SJCRH30 (cell line): ENCODE results near the gene SERINC3. TPM values are rescaled to one million over a fixed set of nuclear protein-coding genes. Genes with fewer than 3 reads are reported as not detected.

ENCODE experiments used
- DNase-seq, 2 experiments: peaks; one replicate each; pipeline ENCODE4 v3.0.0-alpha.2; 2015 to 2020
- H3K27ac ChIP-seq: fragments of 250-450 bp; sonication (Bioruptor Pico); 2 replicates; pipeline ENCODE4 v1.5.1; 2020; ENCODE audit warnings: mild to moderate bottlenecking, moderate library complexity
- H3K27me3 ChIP-seq: fragments of 250-450 bp; sonication (Bioruptor Pico); 2 replicates; pipeline ENCODE4 v1.5.1; 2020; ENCODE audit warnings: mild to moderate bottlenecking, moderate library complexity
- H3K36me3 ChIP-seq: fragments of 250-450 bp; sonication (Bioruptor Pico); 2 replicates; pipeline ENCODE4 v1.5.1; 2020; ENCODE audit warnings: mild to moderate bottlenecking, moderate library complexity
- H3K4me1 ChIP-seq: fragments of 250-450 bp; sonication (Bioruptor Pico); 2 replicates; pipeline ENCODE4 v1.5.1; 2020; ENCODE audit warnings: mild to moderate bottlenecking, moderate library complexity
- H3K4me3 ChIP-seq: fragments of 250-450 bp; sonication (Bioruptor Pico); 2 replicates; pipeline ENCODE4 v1.5.1; 2020; ENCODE audit warnings: mild to moderate bottlenecking, moderate library complexity
- H3K9me3 ChIP-seq: fragments of 250-450 bp; sonication (Bioruptor Pico); replicated peaks from 2 replicates; pipeline ENCODE4 v1.5.1; 2020; ENCODE audit warnings: mild to moderate bottlenecking, moderate library complexity
- total RNA-seq: library from RNA; depleted of rRNA; stranded (reverse); fragments of >200 nt; shearing (Covaris generic); gene quantifications from 2 replicates; pipeline ENCODE4 v1.2.3, GENCODE V29; 2014

The SERINC3 gene
- total RNA-seq, 1 experiment from 2014 or later, result 50.7 TPM

DNA sequence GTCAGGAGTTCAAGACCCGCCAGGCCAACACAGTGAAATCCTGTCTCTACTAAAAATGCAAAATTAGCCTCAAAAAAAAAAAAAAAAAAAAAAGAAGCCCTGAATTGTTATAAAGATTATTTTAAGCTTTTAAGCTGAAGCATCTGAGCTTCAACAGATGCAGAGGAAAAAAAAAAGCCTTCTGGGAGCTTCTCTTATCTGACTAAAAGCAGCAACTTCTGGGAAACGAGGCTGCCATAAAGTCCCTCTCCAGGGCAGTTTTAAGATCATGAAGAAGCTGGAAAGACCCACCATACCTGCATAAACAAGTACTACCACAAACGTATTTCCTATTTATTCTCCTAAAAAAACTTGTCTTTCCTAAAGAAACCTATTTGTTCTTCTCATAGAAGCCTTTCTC lies 3.6 kb downstream of the SERINC3 start:
- no peak for DNase-seq
- Histone ChIP-seq H3K9me3 (no peaks in the 10 kb centered on the region), H3K27me3 (no peaks in the 10 kb centered on the region), H3K36me3 (no peaks in the 10 kb centered on the region), H3K4me3 (no peak overlapping the region), H3K4me1 (no peaks in the 10 kb centered on the region), H3K27ac (no peak overlapping the region)

DNA sequence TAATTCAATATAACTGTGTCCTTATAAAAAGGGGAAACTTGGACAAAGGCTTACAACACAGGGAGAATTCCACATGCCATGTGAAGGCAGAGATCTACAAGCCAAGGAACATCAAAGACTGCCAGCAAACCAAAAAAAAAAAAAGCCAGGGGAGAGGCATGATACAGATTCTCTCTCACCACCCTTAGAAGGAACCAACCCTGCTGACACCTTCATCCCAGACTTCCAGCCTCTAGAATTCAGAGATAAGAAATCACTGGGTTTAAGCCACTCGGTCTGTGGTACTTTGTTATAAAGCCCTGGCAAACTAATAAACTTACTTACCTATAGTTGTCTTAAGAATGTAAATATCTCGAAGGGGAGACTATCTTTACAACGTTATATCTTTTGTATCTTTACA lies 4.4 kb downstream of the SERINC3 start:
- no peaks in the 10 kb centered on the region for H3K4me1 ChIP-seq
- no peaks in the 10 kb centered on the region for H3K27me3 ChIP-seq
- H3K27ac ChIP-seq, result no peak overlapping the region
- DNase-seq, result no peak
- H3K9me3 ChIP-seq, result no peaks in the 10 kb centered on the region
- no peak overlapping the region for H3K4me3 ChIP-seq
- no peaks in the 10 kb centered on the region for H3K36me3 ChIP-seq

DNA sequence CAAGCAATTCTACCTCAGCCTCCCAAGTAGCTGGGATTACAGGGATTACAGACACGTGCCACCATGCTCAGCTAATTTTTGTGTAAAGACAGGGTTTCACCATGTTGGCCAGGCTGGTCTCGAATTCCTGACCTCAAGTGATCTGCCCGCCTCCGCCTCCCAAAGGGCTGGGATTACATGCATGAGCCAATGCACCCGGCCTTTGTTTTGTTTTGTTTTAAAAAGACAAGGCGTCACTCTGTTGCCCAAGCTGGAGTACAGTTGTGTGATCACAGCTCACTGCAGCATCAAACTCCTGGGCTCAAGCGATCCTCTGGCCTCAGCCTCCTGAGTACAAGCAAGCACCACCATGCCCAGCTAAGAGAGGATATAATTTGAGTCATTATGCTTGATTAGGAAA lies 5.4 kb downstream of the SERINC3 start:
- Histone ChIP-seq H3K27me3 (no peaks in the 10 kb centered on the region), H3K4me3 (no peak overlapping the region), H3K27ac (no peak overlapping the region), H3K36me3 (no peaks in the 10 kb centered on the region), H3K4me1 (no peaks in the 10 kb centered on the region), H3K9me3 (no peaks in the 10 kb centered on the region)
- peak; percentile 13 to 21 for DNase-seq

DNA sequence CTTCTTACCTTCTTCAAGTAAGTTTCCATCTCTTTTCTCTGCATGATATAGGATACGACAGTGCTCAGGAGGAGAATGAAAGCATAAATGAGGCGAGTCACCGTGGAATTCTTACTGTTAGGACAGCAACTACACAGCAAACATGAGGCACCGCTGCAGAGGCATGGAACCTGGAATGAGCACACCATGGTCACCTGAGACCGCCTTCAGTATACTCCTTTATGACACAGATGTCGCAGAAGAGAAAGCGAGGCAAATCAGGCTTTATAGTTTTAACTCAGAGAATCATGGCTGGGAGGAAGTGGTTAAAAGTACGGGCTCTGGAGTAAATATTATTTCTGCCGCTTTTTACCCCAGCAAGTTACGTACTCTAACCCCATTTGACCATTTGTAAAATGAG lies 8.0 kb downstream of the SERINC3 start:
- Histone ChIP-seq H3K4me1 (no peaks in the 10 kb centered on the region), H3K9me3 (no peaks in the 10 kb centered on the region), H3K27ac (no peak overlapping the region)

DNA sequence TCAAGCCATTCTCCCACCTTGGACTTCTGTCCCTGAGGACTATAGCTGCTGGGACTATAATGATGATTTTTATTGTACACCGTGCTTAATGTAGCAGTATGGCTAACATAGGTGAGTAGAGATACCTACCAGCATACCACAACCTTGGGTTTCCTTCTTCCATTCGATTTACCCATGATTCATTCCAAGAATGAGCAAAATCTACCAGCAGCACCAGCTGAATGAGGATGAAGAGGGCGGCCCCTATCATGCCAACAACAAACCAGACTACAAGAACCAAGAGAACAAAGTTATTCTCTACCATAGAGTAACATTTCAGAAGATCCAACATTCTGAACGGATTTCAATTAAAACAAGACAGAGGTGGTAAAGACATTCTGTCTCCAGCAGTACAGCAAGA lies 12.1 kb downstream of the SERINC3 start:
- Histone ChIP-seq H3K27me3 (no peaks in the 10 kb centered on the region), H3K9me3 (no peaks in the 10 kb centered on the region), H3K36me3 (peaks cover 29% of the 10 kb centered on the region), H3K4me3 (no peak overlapping the region), H3K4me1 (no peaks in the 10 kb centered on the region), H3K27ac (no peak overlapping the region)
- no peak for DNase-seq

More for the DNA sequence above, 8.0 kb downstream of the SERINC3 start:
- Histone ChIP-seq H3K27me3 (no peaks in the 10 kb centered on the region), H3K4me3 (no peak overlapping the region), H3K36me3 (peaks cover 11% of the 10 kb centered on the region)
- DNase-seq, result no peak

DNA sequence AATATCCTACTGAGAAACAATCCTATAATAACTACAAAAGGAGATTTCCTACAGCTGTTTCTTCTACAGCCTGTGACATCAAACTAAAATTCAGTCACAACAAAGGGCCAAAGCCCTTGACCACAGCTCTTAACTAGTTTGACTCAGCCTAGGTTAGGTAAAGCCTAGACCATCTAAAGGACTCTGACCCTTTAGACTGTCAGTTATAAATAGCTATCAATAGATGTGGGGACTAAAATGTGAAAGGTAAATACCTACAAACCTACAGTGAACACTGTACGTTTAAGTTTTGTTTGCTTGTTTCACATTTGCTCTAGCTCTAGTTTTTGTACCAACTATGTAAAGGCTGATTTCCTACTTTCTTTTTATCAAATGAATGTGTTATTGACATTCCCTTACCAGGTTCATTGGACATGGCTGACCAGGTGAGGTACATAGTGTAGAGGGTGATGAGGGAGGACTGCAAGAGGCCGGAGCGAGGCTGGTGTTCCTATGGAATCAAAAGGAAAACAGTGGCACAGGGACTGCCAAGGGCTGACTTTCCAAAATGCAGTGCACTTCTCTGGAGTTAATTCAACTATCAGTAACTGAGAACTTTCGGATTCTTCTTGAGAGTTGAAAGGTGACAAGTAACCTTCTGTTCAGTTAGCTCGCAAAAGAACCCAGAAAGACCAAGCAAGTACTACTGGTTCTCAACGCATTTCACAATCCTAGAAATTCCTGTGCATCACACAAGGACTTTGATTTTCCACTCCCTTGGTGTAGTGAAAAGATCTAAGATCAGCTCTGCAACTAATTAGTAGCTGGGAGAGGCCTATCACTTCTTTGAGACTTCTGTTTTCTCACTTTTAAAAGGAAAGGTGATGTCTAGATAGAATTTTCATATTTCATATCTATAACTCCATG lies 17.2 kb downstream of the SERINC3 start:
- Histone ChIP-seq H3K27ac (no peak overlapping the region), H3K9me3 (no peaks in the 10 kb centered on the region), H3K27me3 (no peaks in the 10 kb centered on the region), H3K4me1 (no peaks in the 10 kb centered on the region), H3K36me3 (peaks cover 68% of the 10 kb centered on the region), H3K4me3 (no peak overlapping the region)
- no peak for DNase-seq

DNA sequence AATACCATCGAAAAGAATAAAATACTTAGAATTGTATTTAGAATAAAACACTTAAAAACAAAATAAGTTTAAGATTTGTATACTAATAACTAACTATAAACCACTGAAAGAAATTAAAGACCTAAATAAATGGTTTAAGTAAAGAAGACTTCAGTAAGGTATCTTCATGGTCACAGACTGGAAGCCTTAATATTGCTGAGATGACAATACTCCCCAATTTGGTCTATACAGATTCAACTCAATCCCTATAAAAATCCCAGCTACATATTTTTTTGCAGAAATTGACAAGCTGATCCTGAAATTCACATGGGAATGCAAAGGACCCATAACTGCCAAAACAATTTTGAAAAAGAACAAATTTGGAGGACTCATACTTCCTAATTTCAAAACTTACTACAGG lies 18.9 kb downstream of the SERINC3 start:
- H3K4me1 ChIP-seq, result no peaks in the 10 kb centered on the region
- no peak for DNase-seq
- peaks cover 55% of the 10 kb centered on the region for H3K36me3 ChIP-seq
- H3K4me3 ChIP-seq, result no peak overlapping the region
- H3K9me3 ChIP-seq, result no peaks in the 10 kb centered on the region
- no peaks in the 10 kb centered on the region for H3K27me3 ChIP-seq
- H3K27ac ChIP-seq, result no peak overlapping the region

DNA sequence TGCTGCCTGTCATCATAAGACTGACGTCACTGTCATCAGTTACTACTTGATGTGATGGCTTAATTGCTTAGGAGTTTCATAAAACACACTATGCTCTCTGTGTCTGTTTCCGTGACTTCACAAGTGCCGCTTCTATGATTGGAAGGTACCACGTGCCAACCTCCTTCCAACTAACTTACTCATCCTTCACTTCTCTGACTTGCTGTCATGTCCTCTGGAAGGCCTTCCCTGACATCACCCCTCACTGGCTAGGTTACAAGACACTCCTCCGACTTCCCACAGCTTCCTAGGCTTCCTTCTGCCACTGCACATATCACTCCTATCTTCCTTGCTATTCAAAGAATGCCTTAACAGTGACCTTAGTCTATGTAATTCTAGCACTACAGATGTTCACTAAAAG lies 20.4 kb downstream of the SERINC3 start:
- Histone ChIP-seq H3K4me3 (no peak overlapping the region), H3K9me3 (no peaks in the 10 kb centered on the region), H3K4me1 (no peaks in the 10 kb centered on the region), H3K27ac (no peak overlapping the region), H3K27me3 (no peaks in the 10 kb centered on the region), H3K36me3 (peaks cover 53% of the 10 kb centered on the region)
- no peak for DNase-seq

DNA sequence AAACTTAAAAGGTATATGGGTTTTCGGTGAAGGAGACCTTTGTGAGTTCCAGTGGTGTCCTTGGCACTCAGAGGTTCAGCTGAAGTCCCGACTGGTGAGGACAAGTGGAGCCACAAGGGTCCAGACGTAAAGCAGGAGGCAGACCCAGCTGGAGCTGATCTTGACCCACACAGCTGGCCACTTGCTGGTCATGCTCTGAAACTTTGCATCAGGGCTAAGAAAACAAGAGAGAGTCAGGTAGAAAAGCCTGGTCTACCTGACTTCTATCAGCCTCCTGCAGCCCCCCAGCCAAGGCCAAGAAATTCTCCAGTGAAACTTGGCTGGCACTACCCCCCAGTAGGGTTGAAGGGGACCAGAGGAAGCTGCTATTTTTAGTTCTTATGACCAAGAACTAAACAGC lies 21.6 kb downstream of the SERINC3 start:
- no peaks in the 10 kb centered on the region for H3K4me1 ChIP-seq
- H3K27me3 ChIP-seq, result no peaks in the 10 kb centered on the region
- H3K4me3 ChIP-seq, result no peak overlapping the region
- DNase-seq, result no peak
- peaks cover 56% of the 10 kb centered on the region for H3K36me3 ChIP-seq
- H3K9me3 ChIP-seq, result no peaks in the 10 kb centered on the region
- no peak overlapping the region for H3K27ac ChIP-seq

DNA sequence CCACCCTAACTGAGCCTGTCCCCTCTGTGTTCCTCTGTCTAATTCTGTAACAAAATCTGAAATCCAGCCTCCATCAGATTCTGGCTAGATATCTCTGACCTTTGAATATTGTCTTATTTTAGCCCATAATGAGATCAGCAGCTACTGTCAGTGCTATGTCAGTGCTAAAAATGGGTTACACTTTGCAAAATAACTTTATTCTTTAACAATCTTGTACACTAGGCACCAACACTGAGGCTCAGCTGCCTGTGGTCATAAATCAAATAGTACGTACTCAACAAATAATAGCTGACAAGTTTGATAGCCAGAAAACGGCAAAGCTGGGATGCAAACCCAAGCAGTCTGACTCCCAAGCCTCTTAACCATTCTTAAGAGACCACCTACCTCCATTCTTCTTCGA lies 24.1 kb downstream of the SERINC3 start:
- peaks cover 57% of the 10 kb centered on the region for H3K36me3 ChIP-seq
- no peaks in the 10 kb centered on the region for H3K4me1 ChIP-seq
- no peak for DNase-seq

DNA sequence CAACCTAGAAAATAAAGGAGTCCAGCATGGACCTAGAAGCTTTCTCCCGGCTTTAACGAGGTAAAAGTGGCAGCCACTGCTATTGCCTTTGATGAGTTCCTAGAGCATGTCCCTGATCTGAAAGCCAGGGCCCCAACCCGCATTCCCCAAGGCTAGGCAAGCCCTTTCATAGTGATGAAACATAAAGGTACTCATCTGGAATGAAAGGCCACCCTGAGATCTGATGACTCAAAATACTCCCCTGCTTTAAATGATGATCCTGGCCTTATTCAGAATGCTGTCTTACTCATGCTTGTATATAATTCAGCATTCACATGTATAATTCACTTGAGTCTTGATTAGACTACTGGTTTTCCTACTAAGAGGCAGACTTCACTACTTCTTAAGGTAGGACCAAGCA lies 24.9 kb downstream of the SERINC3 start:
- H3K36me3 ChIP-seq, result peaks cover 54% of the 10 kb centered on the region
- H3K27me3 ChIP-seq, result no peaks in the 10 kb centered on the region
- no peak overlapping the region for H3K27ac ChIP-seq
- DNase-seq, result no peak
- H3K9me3 ChIP-seq, result no peaks in the 10 kb centered on the region
- H3K4me1 ChIP-seq, result no peaks in the 10 kb centered on the region
- H3K4me3 ChIP-seq, result no peak overlapping the region

More for the DNA sequence above, 24.1 kb downstream of the SERINC3 start:
- Histone ChIP-seq H3K4me3 (no peak overlapping the region), H3K27ac (no peak overlapping the region), H3K9me3 (no peaks in the 10 kb centered on the region), H3K27me3 (no peaks in the 10 kb centered on the region)

DNA sequence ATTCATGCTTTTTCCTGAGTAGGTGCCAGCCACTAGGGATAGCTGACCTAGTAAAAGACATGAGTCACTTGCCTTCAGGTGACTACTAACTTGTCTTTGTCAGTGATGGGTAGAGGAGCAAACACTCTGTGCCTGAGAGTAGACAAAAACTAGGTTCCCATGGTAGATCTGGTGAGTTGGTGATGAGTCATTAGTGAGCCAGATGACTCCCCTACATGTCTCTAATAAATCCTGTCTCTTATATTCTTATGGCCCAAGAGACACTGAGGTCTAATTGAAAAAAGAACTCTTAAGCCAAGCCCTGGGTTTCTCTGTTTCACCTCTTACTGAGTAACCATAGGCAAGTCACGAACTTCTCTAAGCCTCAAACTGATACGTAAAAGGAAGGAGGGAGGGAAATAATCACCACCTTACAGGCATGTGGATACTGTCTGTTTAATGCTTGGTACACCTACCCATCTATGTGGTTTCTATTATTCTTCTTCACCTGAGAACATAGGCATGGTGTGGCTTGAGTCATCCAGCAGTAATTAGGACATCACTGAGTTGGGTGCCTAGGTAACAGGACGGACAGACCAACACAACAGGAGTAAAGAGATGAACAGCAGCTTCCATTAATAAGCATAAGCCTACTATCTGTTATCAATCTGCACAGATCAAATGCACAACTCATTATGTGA lies 25.9 kb downstream of the SERINC3 start:
- H3K4me3 ChIP-seq, result no peak overlapping the region
- no peaks in the 10 kb centered on the region for H3K4me1 ChIP-seq
- no peak for DNase-seq
- H3K36me3 ChIP-seq, result peaks cover 45% of the 10 kb centered on the region
- H3K9me3 ChIP-seq, result no peaks in the 10 kb centered on the region
- no peak overlapping the region for H3K27ac ChIP-seq
- H3K27me3 ChIP-seq, result no peaks in the 10 kb centered on the region

DNA sequence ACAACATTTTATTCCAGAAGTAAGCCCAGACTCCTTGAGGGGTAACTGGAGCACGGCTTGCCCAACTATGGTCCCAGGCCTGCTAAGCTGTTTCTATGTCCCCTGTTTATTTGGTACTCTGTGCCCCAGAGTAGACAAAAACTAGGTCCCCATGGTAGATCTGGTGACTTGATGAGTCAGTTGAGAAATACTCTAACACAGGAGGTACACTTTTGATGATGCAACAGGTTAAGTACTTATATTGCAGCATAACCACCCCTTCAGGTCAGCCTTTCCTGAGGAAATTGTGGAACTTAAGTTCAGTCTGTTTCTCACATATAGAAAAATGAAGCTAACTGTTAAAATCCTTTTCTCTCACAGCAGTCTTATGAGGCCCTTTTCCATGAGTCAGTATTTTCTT lies 26.6 kb downstream of the SERINC3 start:
- Histone ChIP-seq H3K36me3 (peaks cover 43% of the 10 kb centered on the region), H3K27me3 (no peaks in the 10 kb centered on the region), H3K4me1 (no peaks in the 10 kb centered on the region), H3K4me3 (no peak overlapping the region), H3K9me3 (no peaks in the 10 kb centered on the region), H3K27ac (no peak overlapping the region)
- DNase-seq, result no peak

DNA sequence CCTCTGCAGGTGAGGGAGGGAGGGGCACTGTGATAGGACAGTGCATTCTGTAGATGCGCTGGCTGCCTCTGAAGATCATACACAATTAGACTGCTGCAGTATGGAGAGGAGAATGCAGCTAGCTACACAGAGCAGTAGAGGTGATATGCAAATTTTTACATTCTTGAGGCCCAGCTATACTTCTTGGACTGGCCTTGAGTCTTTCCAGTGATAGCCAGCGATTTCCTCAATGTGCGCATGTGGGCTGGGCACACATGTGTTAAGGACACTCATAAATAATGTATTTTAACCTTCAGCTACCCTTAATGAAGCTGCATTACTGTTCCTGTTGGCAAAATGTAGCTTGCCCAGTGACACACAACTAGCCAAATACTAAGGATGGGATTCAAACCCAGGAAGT lies 27.2 kb downstream of the SERINC3 start:
- DNase-seq, result no peak
- no peaks in the 10 kb centered on the region for H3K4me1 ChIP-seq
- no peak overlapping the region for H3K4me3 ChIP-seq
- no peaks in the 10 kb centered on the region for H3K27me3 ChIP-seq
- no peak overlapping the region for H3K27ac ChIP-seq
- H3K36me3 ChIP-seq, result peaks cover 46% of the 10 kb centered on the region
- H3K9me3 ChIP-seq, result no peaks in the 10 kb centered on the region

DNA sequence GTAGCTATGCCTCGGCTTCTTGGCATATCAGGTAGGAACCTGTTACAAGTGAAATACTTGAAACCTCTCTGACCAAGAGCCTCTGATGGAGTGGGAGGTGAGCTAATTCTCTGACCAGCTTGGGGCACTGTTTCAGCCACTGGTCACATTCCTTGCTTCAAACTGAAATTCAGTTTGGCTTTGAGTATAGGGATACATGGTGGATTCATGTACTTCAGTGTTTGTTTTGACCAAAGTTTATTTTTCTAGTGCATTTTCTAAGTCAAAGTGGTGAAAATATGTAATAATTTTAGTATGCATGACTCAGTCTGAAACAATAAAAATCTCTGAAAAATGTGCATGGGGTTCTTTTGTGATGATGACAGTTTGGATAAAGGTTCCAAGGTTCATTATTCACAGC lies 27.6 kb downstream of the SERINC3 start:
- H3K9me3 ChIP-seq, result no peaks in the 10 kb centered on the region
- no peaks in the 10 kb centered on the region for H3K4me1 ChIP-seq
- no peak overlapping the region for H3K27ac ChIP-seq
- H3K36me3 ChIP-seq, result peaks cover 50% of the 10 kb centered on the region
- no peak for DNase-seq
- H3K27me3 ChIP-seq, result no peaks in the 10 kb centered on the region
- H3K4me3 ChIP-seq, result no peak overlapping the region
